Measurements from ENCODE around the gene B4GALT5.

B4GALT5 gene

DNA sequence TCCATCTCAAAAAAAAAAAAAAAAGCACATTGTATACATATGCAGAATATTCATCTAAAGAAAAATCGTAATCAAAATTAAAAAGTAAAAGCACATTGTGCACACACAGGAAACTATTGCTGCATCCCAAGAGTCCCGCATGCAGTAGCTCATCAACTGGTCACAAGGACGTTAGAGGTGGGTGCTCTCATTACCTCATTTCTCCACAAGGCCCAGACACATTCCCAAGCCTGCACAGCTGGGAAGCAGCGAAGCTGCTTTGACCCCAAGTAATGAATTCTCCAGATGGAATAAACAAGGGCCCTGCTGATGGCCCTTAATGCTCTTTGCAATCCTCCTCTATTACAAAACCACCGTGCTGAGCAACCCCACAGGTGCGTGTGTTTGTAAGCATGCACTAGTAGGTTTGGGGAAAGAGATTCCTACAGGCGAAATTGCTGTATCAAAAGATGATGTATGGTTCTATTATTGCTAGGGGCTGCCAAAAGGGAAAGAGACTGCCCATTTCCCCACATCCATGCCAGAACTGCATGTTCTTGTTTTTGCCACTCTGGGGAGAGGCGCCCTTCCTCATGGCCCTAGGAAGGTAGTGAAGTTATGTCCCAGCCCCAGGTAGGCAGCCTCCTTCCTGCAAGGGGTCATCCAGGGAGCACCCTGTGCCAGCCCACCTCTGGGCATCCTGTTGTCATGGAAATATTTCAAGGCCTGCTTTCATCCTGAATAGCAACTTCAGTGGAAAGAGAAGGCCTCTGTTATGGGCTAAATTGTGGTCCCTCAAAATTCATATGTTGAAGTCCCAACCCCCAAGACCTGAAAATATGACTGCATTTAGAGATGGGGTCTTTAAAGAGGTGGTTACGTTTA lies 111.1 kb downstream of the B4GALT5 start:
- no peak for TF ChIP-seq POLR2A (IDR thresholded peaks at IDR 0.05; ENCODE audit: low read length)
- TF ChIP-seq GATA1 (IDR thresholded peaks at IDR 0.05; ENCODE audit: low read depth, low read length): no peak
- DNase-seq: no peak

DNA sequence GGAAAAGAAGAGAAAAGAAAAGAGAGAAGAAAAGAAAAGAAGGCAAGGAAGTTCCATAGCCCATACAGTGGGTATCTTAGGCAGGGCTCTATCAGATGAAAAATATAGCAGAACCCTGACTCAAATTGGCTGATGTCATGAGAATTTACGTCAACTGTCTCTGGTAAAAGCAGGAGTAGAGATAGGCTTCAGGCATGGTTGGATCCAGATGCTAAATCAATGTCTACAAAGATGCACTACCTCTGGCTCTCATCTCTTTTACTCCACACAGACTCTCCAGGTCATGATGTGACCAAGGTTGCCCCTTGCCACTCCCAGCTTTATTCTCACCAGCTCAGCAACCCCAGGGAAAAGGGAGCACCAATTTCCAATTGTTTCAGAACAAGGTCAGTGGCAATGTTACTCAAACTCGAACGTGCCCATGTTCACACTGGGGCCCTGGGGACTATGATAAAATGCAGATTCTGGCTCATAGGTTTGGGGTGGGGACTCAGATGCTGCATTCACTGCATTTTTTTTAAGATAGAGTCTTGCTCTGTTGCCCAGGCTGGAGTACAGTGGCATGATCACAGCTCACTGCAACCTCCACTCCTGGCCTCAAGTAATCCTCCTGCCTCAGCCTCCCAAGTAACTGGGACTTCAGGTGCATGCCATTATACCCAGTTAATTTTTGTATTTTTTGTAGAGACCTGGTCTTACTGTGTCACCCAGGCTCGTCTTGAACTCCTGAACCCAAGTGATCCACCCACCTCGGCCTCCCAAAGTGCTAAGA lies 112.3 kb downstream of the B4GALT5 start:
- TF ChIP-seq GATA1 (IDR thresholded peaks at IDR 0.05; ENCODE audit: low read depth, low read length) (no peak), POLR2A (IDR thresholded peaks at IDR 0.05; ENCODE audit: low read length) (no peak)
- no peak for DNase-seq

DNA sequence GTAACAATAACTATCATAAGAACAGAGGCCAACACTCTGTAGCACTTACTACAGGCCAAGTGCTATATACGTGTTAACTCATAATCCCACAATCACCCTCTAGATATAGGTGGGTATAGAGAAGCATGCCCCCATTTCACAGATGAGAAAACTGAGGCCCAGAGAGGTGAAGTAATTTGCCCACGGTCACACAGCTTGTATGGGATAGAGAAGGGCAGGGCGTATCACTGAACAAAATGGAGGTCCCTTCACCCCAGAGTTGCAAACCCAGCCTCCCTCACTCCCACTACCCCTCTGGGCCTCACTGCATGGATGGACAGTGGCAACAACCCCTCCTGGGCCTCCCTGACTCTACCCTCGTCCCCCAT lies 113.9 kb downstream of the B4GALT5 start:
- TF ChIP-seq POLR2A (IDR thresholded peaks at IDR 0.05; ENCODE audit: low read length): no peak
- DNase-seq: no peak

DNA sequence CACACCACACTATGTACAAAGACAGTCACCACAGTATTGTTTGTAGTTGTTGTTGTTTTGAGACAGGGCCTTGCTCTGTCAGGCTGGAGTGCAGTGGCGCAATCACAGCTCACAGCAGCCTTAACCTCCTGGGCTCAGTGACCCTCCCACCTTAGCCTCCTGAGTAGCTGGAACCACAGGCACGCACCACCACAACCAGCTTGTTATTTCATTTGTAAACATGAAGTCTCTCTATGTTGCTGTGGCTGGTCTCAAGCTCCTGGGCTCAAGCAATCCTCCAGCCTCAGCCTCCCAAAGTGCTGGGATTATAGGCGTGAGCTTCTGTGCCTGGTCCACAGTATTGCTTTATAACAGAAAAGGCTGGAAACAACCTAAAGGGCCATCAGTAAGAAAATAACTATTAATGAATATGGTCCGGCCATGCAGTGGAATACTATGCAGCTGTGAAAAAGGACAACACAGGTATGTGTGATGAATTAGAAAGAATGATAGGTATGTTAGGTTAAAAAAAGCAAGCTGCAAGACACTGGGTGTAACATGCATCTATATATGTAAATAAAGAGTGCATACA lies 115.8 kb downstream of the B4GALT5 start:
- DNase-seq: no peak
- no peak for TF ChIP-seq GATA1 (IDR thresholded peaks at IDR 0.05; ENCODE audit: low read depth, low read length)
- no peak for TF ChIP-seq POLR2A (IDR thresholded peaks at IDR 0.05; ENCODE audit: low read length)

DNA sequence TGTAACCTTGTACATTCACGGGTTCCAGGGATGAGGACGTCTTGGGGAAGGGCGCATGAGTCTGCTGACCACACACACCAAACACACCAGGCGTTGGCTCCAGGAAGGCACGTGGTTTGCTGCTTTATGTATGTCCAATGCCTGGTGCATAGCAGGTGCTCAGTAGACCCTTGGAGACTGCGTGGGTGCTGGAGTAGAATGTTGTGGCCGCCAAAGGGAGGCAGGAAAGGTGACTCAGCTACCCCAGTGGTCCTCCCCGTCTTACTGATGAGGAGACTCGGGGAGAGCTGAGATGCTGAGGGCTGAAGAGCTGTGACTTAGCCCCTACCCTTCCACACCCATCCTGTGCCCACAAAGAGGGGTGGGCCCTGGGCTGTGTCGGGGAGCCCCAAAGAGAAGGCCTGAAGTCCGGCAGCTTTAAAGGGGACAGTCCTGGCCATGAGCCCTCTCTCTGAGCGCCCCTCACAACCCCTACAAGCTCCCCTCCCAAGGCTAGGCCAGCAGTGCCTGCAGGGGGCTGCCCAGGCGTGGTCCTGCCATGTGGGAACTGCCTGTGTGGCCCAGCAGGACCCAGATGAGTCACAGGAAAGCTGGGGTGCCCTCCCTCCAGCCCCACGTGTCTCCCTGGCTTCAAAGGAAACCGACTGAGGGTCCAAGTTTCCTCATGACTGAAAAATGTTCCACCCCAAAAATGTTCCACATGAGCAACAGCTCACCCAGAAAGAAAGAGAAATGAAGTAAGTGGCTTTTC lies 117.7 kb downstream of the B4GALT5 start:
- no peak for DNase-seq
- no peak for TF ChIP-seq GATA1 (IDR thresholded peaks at IDR 0.05; ENCODE audit: low read depth, low read length)
- TF ChIP-seq POLR2A (IDR thresholded peaks at IDR 0.05; ENCODE audit: low read length): no peak

DNA sequence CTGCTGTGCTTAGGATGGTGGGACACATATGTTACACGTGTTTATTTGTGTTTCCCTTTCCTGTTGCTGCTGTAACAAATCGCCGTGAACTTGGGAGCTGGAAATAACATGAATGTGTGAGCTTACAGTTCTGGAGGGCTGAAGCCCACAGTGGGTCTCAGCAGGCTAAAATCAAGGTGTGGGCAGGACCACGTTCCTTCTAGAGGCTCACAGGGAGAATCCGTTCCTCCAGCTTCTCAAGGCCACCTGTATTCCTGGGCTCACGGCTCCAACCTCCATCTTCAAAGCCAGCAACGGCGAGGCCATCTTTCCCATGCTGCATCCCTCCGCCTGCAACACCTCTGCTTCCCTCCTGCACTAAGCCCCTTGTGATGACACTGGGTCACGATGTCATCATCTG lies 118.3 kb downstream of the B4GALT5 start:
- no peak for TF ChIP-seq POLR2A (IDR thresholded peaks at IDR 0.05; ENCODE audit: low read length)
- no peak for TF ChIP-seq GATA1 (IDR thresholded peaks at IDR 0.05; ENCODE audit: low read depth, low read length)
- DNase-seq: no peak

DNA sequence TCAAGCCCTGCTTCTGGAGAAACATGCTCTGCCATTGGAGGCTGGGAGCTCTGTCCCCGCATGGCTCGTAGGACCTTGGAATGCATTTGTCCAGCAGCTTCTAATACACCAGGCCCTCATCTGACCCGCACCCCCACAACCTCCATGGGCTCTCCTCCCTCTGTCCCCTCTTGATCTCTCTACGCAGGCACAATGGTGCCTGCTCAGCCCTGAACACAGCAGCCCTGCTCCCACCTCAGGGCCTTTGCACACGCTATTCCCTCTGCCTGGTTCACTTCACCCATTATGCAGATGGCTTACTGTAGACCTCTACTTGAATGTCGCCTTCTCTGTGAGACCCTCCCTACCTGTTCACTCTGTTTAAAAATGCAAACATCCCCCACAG lies 118.8 kb downstream of the B4GALT5 start:
- no peak for TF ChIP-seq GATA1 (IDR thresholded peaks at IDR 0.05; ENCODE audit: low read depth, low read length)
- TF ChIP-seq POLR2A (IDR thresholded peaks at IDR 0.05; ENCODE audit: low read length): no peak
- DNase-seq: no peak

DNA sequence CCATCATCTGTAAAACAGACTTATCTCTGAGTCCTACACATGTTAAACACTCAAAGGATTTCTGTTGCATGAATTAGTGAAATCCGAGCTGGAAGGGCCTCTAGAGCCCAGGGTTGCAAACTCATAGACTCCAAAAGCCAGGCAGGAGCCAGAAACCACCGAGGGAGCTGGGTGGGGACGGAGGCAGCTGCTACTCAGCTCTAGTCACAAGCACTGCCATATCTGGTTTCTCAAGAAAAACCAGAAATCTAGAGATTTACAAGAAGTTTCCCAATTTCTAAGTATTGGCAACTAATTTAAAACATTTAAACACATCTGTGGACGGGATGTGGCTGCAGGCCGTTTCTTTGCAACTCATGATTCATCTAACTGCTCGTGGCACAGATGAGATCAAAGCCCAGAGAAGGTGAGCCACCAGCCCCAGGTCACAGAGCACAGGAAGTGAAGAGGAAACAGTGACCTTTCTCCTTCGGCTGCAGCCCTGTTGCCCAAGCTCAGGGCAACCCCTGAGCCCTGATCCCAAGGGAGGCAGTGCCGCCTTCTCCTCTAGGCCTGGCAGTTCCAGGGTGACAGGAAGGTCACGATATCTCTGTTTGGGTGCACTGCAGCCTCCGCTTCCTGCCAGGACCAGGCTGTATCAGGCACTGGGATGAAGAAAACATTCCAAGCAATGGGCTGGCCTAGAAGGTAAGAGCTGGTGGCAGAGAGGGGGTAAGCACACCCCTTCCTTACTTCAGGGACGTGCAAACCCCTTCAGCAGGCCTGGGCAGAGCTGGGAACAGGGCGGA lies 119.3 kb downstream of the B4GALT5 start:
- no peak for DNase-seq
- TF ChIP-seq POLR2A (IDR thresholded peaks at IDR 0.05; ENCODE audit: low read length): no peak
- TF ChIP-seq GATA1 (IDR thresholded peaks at IDR 0.05; ENCODE audit: low read depth, low read length): no peak

DNA sequence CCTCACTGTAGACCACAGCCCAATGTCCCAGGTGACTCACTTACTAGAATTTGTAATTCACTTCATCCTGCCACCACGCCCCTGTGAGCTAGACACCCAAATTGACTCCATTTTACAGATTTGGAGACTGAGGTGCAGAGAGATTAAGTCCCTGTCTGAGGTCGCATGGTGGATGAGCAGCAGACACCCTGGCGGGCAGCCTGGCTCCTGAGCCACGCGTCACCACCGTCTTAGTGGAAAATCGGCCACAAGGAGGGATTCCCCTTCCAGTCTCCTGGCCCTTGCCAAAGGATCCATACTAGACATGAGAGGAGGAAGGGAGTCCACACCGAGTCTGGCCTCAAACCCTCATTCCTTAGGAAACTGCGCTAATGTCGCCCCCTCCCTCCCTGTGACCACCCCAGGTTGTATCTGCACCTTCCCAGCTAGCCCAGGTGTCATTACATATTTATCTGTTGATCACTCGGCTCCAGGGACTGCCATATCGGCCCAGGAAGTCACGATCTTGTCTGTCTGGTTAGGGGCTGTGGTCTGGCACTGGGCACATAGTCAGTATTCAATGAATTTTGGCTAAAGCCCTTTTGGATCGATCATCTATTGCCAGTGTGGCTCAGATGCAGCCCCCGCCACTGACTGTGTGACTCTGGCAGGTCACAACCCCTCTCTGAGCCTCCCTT lies 120.1 kb downstream of the B4GALT5 start:
- no peak for DNase-seq

DNA sequence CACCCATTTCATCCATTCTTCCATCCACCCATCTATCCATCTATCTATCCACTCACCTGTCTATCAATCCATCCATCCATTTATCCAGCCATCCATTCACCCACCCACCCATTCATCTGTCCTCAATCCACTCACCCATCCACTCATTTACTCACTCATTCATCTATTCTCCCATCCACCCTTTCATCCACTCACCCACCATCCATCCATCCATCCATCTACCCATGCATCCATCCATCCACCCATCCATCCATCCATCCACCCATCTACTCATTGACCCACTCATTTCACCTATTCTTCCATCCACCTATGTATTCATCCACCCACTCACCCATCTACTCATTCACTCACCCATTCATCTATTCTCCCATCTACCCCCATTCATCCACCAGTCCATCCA lies 121.6 kb downstream of the B4GALT5 start:
- DNase-seq: no peak

More for the DNA sequence above, 120.1 kb downstream of the B4GALT5 start:
- TF ChIP-seq POLR2A (IDR thresholded peaks at IDR 0.05; ENCODE audit: low read length): no peak
- TF ChIP-seq GATA1 (IDR thresholded peaks at IDR 0.05; ENCODE audit: low read depth, low read length): no peak

DNA sequence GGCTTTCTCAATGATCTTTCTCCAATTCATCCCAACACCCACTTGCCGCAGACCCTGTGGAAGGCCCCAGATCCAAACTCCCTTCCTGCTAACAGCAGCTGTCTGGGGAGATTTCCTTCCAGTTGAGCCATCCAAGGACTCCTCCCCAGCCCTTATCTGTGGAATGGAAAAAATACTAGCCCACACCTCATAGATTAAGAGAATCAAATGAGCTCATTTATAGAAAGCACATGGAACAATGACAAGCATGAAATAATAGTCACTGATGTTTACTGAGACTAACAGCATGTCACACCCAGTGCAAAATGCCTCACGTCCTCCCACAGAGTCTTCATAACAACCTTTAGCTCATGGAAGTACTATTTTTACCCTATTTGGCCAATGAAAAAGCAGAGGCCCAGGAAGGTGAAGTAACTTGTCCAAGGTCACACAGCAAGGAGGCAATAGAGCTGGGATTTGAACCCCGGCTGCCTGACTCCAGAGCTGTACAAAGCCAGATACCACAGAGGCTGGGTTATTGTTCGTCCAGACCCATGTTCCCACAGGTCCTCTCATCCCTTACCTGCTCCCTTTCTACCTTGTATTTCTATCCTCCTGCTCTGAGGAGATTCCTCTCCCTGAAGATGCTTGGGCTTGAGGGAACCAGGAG lies 122.3 kb downstream of the B4GALT5 start:
- no peak for TF ChIP-seq GATA1 (IDR thresholded peaks at IDR 0.05; ENCODE audit: low read depth, low read length)
- no peak for TF ChIP-seq POLR2A (IDR thresholded peaks at IDR 0.05; ENCODE audit: low read length)
- no peak for DNase-seq

More for the DNA sequence above, 121.6 kb downstream of the B4GALT5 start:
- TF ChIP-seq GATA1 (IDR thresholded peaks at IDR 0.05; ENCODE audit: low read depth, low read length) (no peak), POLR2A (IDR thresholded peaks at IDR 0.05; ENCODE audit: low read length) (no peak)

Data from erythroblast (primary cell).